ENCODE measurements around the gene KLHDC1. TPM values are rescaled to one million over a fixed set of nuclear protein-coding genes. Genes with fewer than 3 reads are reported as not detected.
"Not testable (repeated sequence)": the region's sequence is repeated elsewhere in the genome, so short reads cannot be mapped to it uniquely, and the experiment has no call there.

Gene KLHDC1
- total RNA-seq, 2 experiments from 2014 or later, result 0.25 TPM; not detected in 1

DNA sequence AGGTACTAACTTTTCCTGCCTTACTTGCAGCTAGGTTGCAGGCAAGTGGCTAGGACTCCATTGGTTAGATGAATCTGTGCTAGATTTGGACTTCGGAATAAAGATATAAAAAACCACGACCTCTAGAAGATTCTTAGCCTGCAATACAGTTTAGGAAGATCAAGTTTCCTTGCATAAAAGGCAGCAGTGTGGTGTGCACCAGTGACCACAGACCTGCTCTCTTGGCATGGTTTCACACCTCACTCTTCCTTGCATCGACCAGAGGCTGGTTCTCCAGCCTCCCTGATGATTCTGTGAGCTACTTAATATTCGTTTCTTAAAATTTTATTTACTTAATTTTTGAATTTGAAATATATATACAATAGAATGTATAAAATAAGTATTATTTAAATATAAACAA is 9.8 kb downstream of the KLHDC1 start:
- H3K36me3 ChIP-seq (ENCODE audit: insufficient read depth, low read length), result no peaks in the 10 kb centered on the region
- ChIA-PET CTCF (ENCODE audit: unreplicated experiment) (no interaction called here), POLR2A (interaction anchor here (0.7 to 1.4 kb wide), 3 partner anchors 15 to 27 kb away, joined by 3 to 7 read pairs (median 3); partner anchors contain the start of gene POLE2)
- TF ChIP-seq EZH2phosphoT487 (IDR thresholded peaks at IDR 0.05; ENCODE audit: borderline replicate concordance, low read depth, low read length) (no peak), CTCF (conservative IDR thresholded peaks at IDR 0.05; ENCODE audit: low read length) (no peak)
- no peak for DNase-seq (ENCODE audit: low spot score)
- no peaks in the 10 kb centered on the region for H3K4me1 ChIP-seq (ENCODE audit: insufficient read depth, low read length, poor library complexity, severe bottlenecking)
- no peak overlapping the region for H3K4me3 ChIP-seq (ENCODE audit: low read depth, low read length, poor library complexity, severe bottlenecking)
- H3K79me2 ChIP-seq (ENCODE audit: insufficient read depth, low read depth, low read length), result no peaks in the 10 kb centered on the region
- H4K20me1 ChIP-seq (ENCODE audit: insufficient read depth, low read length), result no peaks in the 10 kb centered on the region
- no peak overlapping the region for H2AFZ ChIP-seq (ENCODE audit: low read length)
- intact Hi-C loops (cut with micrococcal nuclease; ENCODE audit: unreplicated experiment), result no loop called here
- no peaks in the 10 kb centered on the region for H3K9me2 ChIP-seq (ENCODE audit: insufficient read depth, low read length)
- BruUV-seq (replicated peaks), result no TSS peak
- no peak overlapping the region for H3K27ac ChIP-seq (ENCODE audit: low read depth, low read length, poor library complexity, severe bottlenecking)
- no peak overlapping the region for H3K4me2 ChIP-seq (ENCODE audit: low read length)
- H3K9me3 ChIP-seq (ENCODE audit: low read length), result no peaks in the 10 kb centered on the region

DNA sequence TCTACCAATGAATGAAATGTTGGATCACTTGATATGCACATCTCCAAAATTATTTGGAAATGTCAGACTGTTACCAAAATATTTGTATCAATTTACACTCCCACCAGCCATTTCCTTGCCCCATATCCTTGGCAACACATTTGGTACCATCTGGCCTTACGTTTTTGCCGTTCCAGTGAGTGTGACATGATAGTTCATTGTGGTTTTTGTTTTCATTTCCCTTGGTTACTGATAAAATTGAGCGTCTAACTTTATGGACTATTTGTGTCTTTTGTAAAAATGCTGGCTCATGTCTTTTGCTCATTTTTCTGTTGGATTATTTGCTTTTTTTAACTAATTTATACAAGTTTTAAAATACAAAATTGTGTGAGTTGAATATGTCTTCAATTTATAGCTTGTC is 11.0 kb downstream of the KLHDC1 start:
- intact Hi-C loops (cut with micrococcal nuclease; ENCODE audit: unreplicated experiment), result no loop called here
- BruUV-seq (replicated peaks), result no TSS peak
- Histone ChIP-seq H3K4me2 (ENCODE audit: low read length) (no peak overlapping the region), H2AFZ (ENCODE audit: low read length) (no peak overlapping the region), H3K9me3 (ENCODE audit: low read length) (no peaks in the 10 kb centered on the region), H3K27ac (ENCODE audit: low read depth, low read length, poor library complexity, severe bottlenecking) (no peak overlapping the region), H3K36me3 (ENCODE audit: insufficient read depth, low read length) (no peaks in the 10 kb centered on the region), H3K4me3 (ENCODE audit: low read depth, low read length, poor library complexity, severe bottlenecking) (no peak overlapping the region), H3K9me2 (ENCODE audit: insufficient read depth, low read length) (no peaks in the 10 kb centered on the region), H3K79me2 (ENCODE audit: insufficient read depth, low read depth, low read length) (no peaks in the 10 kb centered on the region), H4K20me1 (ENCODE audit: insufficient read depth, low read length) (no peaks in the 10 kb centered on the region), H3K4me1 (ENCODE audit: insufficient read depth, low read length, poor library complexity, severe bottlenecking) (no peaks in the 10 kb centered on the region)
- no peak for TF ChIP-seq EZH2phosphoT487 (IDR thresholded peaks at IDR 0.05; ENCODE audit: borderline replicate concordance, low read depth, low read length)
- no peak for TF ChIP-seq CTCF (conservative IDR thresholded peaks at IDR 0.05; ENCODE audit: low read length)
- no peak for DNase-seq (ENCODE audit: low spot score)
- POLR2A ChIA-PET, result interaction anchor here (0.6 to 1.4 kb wide), 3 partner anchors 16 to 68 kb away, joined by 3 to 7 read pairs (median 4); partner anchors contain the start of gene POLE2
- CTCF ChIA-PET (ENCODE audit: unreplicated experiment), result no interaction called here

DNA sequence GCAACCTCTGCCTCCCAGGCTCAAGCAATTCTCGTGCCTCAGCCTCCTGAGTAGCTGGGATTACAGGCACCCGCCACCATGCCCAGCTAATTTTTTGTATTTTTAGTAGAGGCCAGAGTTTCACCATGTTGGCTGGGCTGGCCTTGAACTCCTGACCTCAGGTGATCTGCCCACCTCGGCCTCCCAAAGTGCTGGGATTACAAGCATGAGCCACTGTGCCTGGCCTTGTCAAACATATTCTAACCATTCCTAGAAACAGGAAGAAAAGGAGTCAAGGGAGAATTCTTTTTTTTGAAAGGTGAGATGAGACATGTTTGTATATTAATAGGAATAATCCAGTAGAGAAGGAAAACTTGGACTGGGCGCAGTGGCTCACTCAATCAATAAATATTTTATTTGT is 11.6 kb downstream of the KLHDC1 start:
- not testable (repeated sequence) for H3K9me3 ChIP-seq (ENCODE audit: low read length)

DNA sequence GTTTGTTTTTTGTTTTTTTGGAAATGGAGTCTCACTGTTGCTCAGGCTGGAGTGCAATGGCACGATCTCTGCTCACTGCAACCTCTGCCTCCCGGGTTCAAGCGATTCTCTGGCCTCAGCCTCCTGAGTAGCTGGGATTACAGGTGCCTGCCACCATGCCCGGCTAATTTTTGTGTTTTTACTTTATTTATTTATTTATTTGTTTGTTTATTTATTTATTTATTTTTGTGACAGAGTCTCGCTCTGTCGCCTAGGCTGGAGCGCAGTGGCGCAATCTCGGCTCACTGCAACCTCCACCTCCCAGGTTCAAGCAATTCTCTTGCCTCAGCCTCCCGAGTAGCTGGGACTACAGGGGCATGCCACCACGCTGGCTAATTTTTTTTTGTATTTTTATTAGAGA is 18.1 kb downstream of the KLHDC1 start:
- CTCF ChIA-PET (ENCODE audit: unreplicated experiment); DNase-seq (ENCODE audit: low spot score); H3K9me3 ChIP-seq (ENCODE audit: low read length); H3K79me2 ChIP-seq (ENCODE audit: insufficient read depth, low read depth, low read length); H3K4me1 ChIP-seq (ENCODE audit: insufficient read depth, low read length, poor library complexity, severe bottlenecking); H2AFZ ChIP-seq (ENCODE audit: low read length); H3K4me2 ChIP-seq (ENCODE audit: low read length); BruUV-seq (replicated peaks); H3K27ac ChIP-seq (ENCODE audit: low read depth, low read length, poor library complexity, severe bottlenecking); H3K4me3 ChIP-seq (ENCODE audit: low read depth, low read length, poor library complexity, severe bottlenecking); intact Hi-C loops (cut with micrococcal nuclease; ENCODE audit: unreplicated experiment); H3K9me2 ChIP-seq (ENCODE audit: insufficient read depth, low read length); H3K36me3 ChIP-seq (ENCODE audit: insufficient read depth, low read length); H4K20me1 ChIP-seq (ENCODE audit: insufficient read depth, low read length): not testable (repeated sequence)
- POLR2A ChIA-PET, result interaction anchor here (0.5 to 0.7 kb wide), 2 partner anchors 23 to 343 kb away, joined by 4 read pairs; no protein-coding TSS in a partner anchor

More for the DNA sequence above, 11.6 kb downstream of the KLHDC1 start:
- POLR2A ChIA-PET, result interaction anchor here (1.1 to 1.9 kb wide), 2 partner anchors 9 to 62 kb away, joined by 4 to 12 read pairs; no protein-coding TSS in a partner anchor
- H4K20me1 ChIP-seq (ENCODE audit: insufficient read depth, low read length); H3K79me2 ChIP-seq (ENCODE audit: insufficient read depth, low read depth, low read length); DNase-seq (ENCODE audit: low spot score); H3K4me3 ChIP-seq (ENCODE audit: low read depth, low read length, poor library complexity, severe bottlenecking); BruUV-seq (replicated peaks); H3K27ac ChIP-seq (ENCODE audit: low read depth, low read length, poor library complexity, severe bottlenecking); H3K36me3 ChIP-seq (ENCODE audit: insufficient read depth, low read length); CTCF ChIA-PET (ENCODE audit: unreplicated experiment); H3K4me1 ChIP-seq (ENCODE audit: insufficient read depth, low read length, poor library complexity, severe bottlenecking); intact Hi-C loops (cut with micrococcal nuclease; ENCODE audit: unreplicated experiment); H2AFZ ChIP-seq (ENCODE audit: low read length); H3K4me2 ChIP-seq (ENCODE audit: low read length); H3K9me2 ChIP-seq (ENCODE audit: insufficient read depth, low read length): not testable (repeated sequence)
